Measurements from ENCODE around the gene USHBP1.
A peak's percentile ranks its signal among the peaks of the same experiment; 100 is the strongest.

USHBP1 gene

GRCh38 chr19:17211547-17212446 is 52.7 kb downstream of the USHBP1 start:
- DNase-seq = no peak

GRCh38 chr19:17210296-17210695 is 54.2 kb downstream of the USHBP1 start:
- DNase-seq = no peak

- DNase-seq = peak; percentile 81
Measured at GRCh38 chr19:17209126-17210036, 55.2 kb downstream of the USHBP1 start.

GRCh38 chr19:17206736-17207581 is 57.6 kb downstream of the USHBP1 start:
- DNase-seq = no peak

- DNase-seq = peak; percentile 72
Measured at GRCh38 chr19:17205237-17206140, 59.1 kb downstream of the USHBP1 start.

GRCh38 chr19:17202713-17203112 is 61.8 kb downstream of the USHBP1 start:
- DNase-seq = no peak

- DNase-seq = no peak
Measured at GRCh38 chr19:17202249-17202648, 62.3 kb downstream of the USHBP1 start.

GRCh38 chr19:17200408-17201079 is 64.0 kb downstream of the USHBP1 start:
- DNase-seq = no peak

Measured in activated CD8-positive, alpha-beta memory T cell treated with anti-CD3 and anti-CD28 coated beads, Interleukin-2, amount 50 U/mL, for 48 hours (primary cell).